GM19395 (cell line): Measurements from ENCODE around the gene EPB41L4A.
"Not testable (repeated sequence)": the region's sequence is repeated elsewhere in the genome, so short reads cannot be mapped to it uniquely, and the experiment has no call there.

Experiments used
- ATAC-seq: cut with Tn5 transposase; IDR thresholded peaks from one replicate; pipeline ENCODE4 v1.9.1; 2021; ENCODE audit warnings: mild to moderate bottlenecking, moderate library complexity; ENCODE audit not compliant: unreplicated experiment

Gene EPB41L4A, protein sequence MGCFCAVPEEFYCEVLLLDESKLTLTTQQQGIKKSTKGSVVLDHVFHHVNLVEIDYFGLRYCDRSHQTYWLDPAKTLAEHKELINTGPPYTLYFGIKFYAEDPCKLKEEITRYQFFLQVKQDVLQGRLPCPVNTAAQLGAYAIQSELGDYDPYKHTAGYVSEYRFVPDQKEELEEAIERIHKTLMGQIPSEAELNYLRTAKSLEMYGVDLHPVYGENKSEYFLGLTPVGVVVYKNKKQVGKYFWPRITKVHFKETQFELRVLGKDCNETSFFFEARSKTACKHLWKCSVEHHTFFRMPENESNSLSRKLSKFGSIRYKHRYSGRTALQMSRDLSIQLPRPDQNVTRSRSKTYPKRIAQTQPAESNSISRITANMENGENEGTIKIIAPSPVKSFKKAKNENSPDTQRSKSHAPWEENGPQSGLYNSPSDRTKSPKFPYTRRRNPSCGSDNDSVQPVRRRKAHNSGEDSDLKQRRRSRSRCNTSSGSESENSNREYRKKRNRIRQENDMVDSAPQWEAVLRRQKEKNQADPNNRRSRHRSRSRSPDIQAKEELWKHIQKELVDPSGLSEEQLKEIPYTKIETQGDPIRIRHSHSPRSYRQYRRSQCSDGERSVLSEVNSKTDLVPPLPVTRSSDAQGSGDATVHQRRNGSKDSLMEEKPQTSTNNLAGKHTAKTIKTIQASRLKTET

DNA sequence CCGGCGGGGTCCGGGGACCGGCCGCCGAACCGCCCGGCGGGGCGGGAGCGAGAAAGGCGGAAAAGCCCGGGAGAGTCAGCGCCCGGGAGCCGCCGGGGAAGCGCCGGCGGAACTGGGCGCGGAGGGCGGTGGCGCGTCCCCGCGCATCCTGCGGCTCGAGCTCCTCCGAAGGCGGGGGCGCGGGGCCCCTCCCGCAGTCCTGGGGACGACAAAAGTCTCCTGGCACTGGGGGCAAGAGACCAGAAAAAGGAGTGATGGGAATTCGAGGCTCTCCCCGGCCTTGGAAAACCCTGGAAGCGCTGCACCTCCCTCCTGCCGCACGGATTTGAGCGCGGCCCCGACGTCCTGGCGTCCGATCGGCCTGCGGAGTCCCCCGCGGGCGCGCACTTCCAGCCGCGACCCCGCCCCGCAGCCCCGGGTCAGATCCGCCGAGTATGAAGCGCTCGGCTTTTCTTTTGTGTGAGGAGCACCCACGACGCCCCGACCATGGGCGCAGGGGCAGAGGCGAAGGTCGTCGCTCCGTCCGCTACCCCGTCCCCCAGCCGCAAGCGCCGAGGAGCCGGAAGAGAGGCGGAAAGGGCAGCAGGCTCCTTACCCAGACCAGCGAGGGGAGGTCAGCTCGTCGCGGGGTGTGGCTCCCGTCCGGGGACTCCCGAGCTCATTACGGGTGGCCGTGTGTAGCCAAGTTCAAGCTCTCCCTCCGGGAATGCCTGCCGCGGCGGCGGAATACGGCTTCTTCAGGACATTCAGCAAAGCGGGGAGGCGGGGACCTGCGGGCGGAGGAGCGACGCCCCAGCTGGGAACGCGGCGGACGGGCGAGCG, at the start of gene EPB41L4A:
EPB41L4A (minus strand) TSS at position 114 of the 822 bp plus-strand sequence. CDS start 238 bp downstream, outside the sequence.
- ATAC-seq = peak; percentile 21

DNA sequence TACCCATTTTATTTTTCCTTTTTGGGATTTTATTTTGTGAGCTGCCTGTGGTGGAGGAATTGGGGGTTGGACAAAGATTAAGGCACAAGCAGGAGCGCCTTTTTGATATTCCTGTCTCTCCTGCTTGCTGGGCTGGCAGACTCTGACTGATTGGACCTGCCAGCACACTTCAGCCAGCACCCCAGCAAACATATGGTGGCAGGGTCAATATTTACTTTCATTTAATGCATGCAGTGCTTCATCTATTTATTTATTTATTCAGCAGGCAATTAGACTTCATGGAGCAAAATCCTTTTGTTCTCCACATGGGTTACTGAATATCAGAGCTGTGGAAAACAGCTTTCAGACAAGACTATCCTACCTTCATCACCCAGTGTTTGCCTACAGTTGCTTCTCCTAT, 48.4 kb upstream of the EPB41L4A start:
- ATAC-seq = no peak

DNA sequence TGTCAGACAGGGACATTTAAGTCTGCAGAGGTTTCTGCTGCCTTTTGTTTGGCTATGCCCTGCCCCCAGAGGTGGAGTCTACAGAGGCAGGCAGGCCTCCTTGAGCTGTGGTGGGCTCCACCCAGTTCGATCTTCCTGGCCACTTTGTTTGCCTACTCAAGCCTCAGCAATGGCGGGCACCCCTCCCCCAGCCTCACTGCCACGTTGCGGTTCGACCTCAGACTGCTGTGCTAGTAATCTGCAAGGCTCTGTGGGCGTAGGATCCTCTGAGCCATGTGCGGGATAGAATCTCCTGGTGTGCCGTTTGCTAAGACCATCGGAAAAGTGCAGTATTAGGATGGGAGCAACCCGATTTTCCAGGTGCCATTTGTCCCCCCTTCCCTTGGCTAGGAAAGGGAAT, 47.2 kb upstream of the EPB41L4A start:
- ATAC-seq = not testable (repeated sequence)

DNA sequence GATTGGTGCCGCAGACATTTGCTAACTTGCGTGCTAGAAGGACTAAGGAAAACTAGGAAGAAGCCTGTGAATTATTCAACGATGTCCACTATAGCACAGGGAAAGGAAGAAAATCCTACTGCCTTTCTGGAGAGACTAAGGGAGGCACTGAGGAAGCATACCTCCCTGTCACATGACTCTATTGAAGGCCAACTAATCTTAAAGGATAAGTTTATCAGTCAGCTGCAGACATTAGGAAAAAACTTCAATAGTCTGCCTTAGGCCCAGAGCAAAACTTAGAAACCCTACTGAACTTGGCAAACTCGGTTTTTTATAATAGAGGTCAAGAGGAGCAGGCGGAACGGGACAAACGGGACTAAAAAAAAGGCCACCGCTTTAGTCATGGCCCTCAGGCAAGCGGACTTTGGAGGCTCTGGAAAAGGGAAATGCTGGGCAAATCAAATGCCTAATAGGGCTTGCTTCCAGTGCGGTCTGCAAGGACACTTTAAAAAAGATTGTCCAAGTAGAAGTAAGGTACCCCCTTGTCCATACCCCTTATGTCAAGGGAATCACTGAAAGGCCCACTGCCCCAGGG, 28.2 kb upstream of the EPB41L4A start:
- not testable (repeated sequence) for ATAC-seq

DNA sequence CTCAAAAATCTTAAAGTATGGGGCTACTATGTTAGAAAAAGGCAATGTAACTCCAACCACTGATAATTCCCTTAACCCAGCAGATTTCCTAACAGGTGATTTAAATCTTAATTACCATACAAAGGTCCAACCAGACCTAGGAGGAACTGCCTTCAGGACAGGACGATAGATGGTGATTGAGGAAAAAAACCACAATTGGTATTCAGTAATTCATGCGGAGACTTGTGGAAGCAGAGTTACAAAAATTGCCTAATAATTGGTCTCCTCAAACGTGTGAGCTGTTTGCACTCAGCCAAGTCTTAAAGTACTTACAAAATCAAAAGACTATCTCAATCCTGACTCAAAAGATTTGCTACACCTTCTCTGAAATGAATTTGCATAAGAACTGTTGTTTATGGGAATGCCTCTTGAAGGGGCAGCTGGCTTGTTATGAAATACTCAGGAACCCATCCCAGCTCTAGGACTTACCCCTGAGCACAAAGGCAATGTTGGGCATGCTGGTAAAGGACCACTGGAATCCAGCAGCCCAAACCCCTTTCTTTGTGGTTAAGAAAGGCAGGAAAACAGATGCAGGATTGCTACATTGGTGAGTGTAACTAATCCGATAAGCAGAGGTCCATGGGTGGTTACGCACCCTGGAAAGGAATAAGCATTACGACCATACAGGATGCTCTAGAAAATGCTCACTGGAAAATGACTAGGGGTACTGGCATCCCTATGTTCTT, 26.7 kb upstream of the EPB41L4A start:
- no peak for ATAC-seq

DNA sequence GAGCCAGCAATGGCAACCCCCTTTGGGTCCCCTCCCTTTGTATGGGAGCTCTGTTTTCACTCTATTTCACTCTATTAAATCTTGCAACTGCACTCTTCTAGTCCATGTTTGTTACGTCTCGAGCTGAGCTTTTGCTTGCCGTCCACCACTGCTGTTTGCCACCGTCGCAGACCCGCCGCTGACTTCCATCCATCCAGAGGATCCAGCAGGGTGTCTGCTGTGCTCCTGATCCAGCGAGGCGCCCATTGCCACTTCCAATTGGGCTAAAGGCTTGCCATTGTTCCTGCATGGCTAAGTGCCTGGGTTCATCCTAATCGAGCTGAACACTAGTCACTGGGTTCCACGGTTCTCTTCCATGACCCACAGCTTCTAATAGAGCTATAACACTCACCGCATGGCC, 24.9 kb upstream of the EPB41L4A start:
- ATAC-seq = not testable (repeated sequence)

DNA sequence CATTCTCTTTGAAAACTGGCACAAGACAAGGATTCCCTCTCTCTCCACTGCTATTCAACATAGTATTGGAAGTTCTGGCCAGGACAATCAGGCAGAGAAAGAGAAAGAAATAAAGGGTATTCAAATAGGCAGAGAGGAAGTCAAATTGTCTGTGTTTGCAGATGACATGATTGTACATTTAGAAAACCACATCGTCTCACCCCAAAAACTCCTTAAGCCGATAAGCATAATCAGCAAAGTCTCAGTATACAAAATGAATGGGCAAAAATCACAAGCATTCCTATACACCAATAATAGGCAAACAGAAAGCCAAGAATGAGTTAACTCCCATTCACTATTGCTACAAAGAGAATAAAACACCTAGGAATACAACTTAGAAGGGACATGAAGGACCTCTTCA, 21.0 kb upstream of the EPB41L4A start:
- no peak for ATAC-seq

DNA sequence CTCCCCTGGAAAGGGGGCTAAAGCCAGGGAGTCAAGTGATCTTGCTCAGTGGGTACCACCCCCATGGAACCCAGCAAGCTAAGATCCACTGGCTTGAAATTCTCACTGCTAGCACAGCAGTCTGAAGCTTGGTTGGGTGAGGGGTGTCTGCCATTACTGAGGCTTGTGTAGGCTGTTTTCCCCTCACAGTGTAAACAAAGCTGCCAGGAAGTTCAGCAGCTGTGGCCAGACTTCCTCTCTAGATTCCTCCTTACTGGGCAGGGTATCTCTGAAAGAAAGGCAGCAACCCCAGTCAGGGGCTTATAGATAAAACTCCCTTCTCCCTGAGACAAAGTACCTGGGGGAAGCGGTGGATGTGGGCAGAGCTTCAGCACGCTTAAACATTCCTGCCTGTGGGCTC, 17.1 kb upstream of the EPB41L4A start:
- ATAC-seq = no peak

DNA sequence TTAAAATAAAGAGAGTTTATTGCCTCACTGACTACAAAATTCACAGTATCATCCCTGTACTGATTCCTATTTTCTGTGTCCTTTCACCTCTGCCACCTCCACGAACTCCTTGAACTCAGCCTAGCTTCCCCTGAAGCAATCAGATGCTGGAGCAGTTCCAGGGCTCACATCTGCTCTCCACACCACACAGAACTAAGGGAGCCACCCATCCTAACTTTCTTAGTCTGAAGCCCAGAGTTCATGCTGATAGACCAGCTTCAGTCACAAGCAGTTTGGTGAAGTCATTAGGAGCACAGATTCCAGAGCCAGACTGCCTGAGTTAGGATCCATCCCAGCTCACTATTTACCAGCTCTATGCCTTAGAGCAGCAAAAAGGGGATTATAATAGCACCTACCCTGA, 15.6 kb upstream of the EPB41L4A start:
- ATAC-seq = no peak

DNA sequence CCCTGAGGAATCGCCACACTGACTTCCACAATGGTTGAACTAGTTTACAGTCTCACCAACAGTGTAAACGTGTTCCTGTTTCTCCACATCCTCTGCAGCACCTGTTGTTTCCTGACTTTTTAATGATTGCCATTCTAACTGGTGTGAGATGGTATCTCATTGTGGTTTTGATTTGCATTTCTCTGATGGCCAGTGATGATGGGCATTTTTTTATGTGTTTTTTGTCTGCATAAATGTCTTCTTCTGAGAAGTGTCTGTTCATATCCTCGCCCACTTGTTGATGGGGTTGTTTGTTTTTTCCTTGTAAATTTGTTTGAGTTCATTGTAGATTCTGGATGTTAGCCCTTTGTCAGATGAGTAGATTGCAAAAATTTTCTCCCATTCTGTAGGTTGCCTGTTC, 7.1 kb upstream of the EPB41L4A start:
- ATAC-seq = not testable (repeated sequence)

DNA sequence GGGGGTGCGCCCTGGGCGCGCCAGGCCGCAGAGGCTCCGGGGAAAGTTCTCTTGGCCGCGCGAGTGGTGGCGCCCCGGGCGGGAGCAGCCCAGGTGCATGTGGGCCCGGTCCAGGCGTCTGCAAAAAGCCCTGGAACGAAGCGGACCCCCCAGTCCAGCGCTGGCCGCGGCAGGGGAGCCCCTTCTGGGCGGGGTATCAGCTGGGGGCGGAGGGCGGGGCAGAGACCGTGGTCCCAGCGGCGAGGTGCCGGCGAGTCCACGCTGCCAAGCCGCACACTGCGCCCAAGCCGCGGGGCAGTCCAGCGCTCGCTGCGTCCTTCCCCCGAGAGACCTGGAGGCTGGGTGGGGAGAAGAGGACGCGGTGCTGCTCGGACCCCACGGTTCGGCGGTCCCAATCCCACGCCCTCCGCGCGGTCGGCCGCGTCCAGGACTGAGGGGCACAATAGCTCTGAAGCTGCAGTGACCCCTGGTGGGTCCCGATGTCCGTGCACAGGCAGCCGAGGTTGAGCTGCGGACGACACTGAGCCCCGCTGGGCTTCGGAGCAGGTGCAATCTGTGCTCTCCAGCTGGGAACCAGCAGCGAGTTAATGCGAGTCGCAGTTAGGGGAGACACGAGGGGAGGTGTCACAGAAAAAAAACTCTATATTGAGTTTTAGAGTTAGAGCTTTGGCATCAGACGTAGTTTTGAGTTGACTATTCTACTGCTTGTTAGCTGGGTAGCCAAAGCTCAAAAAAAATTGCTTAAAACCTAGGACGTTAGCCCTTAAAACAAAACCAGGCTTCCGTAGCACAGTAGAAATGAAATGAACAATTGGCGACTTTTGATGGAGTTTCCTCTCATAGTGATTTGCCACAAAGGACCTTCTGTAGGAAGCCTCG, 1.1 kb upstream of the EPB41L4A start:
- peak; percentile 86 for ATAC-seq

DNA sequence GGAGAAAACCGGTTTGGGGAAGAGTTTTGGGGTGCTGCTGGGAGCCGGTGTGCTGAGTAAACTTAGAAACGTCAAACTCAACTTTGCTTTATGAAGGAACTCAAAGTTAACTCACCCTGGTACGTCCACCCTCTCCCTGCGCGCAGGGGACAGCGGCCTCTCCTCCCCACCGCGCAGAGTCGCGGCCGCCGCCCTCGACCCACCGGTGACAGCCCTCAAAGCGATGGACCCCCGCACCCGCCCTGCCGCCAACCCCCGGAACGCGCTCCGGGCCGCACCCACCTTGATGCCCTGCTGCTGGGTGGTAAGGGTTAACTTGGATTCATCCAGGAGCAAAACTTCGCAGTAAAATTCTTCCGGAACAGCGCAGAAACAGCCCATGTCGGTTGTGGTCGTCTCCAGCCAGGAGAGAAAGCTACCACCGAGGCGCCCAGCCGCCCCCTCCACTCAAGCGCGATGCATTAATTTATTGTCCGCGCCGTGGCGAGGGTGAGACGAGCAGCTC, 366 bp downstream of the EPB41L4A start:
- ATAC-seq = peak; percentile 3

DNA sequence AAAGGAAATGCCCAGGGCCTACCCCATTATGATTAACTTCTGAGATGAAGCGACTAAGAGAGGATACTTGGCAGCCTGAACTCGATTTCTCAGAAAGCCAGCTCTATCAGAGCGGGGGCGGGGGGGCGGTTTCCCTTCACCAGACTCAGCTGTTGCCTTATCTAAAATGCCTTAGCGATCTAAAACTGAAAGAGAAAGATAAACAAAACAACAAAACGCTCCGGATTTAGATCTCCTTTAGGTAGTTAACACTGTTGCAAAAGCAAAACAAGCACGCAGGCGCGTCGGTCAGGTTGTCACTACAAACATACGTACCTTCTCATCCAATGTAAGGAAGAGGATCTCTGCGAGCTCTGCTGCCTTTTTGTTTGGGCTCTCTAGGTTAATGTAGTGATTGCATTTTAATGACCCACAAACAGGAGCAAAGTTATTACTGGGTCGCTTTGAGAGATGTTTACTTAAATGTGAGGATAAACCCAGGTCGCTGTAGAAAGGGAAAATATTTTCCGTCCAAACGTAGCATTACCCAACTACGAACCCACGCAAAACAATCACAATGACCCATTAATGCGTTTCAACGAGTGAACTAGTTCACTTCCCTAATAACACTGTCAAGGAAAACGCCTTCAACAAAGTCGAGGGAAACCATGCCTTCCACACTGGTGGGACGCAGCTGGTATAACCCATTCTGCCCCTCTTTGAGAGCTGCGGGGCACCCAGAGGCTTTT, 982 bp downstream of the EPB41L4A start:
- peak; percentile 51 for ATAC-seq

DNA sequence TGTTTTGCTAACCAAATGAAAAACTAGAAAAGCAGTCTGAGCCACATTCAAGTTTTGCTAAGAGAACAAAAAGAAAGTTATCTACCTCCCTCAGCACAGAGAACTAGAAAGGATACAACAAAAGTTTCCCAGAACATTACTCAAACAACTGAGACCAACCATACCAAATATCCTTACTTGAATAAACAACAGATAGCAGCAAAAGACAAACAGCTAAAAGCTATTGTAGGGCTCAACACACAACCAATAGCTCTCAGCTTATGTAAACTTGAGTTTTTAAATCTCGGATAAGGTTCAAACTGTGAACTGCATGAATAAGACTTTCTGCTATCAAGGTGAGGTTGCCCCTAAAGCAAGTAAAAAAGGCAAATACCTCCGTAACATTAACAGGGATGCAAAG, 3.5 kb downstream of the EPB41L4A start:
- no peak for ATAC-seq

DNA sequence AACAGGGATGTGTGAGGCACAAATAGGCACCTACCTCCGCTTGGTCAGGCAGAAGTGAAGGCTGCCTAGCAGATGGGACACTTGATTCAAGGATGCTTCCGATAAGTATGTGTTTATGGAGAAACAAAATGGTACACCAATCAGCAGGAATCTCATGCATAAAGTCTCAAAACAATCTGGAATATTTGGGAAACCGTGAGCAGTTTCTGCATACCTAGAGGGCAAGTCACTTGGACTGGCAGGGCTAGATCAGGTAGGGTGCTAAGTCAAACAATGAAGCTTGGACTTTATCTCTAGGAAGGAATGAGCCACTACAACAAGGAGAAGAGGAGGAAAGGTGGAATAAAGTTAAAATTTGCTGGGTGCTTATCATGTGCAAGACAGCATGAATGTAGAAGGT, 5.5 kb downstream of the EPB41L4A start:
- ATAC-seq = no peak

DNA sequence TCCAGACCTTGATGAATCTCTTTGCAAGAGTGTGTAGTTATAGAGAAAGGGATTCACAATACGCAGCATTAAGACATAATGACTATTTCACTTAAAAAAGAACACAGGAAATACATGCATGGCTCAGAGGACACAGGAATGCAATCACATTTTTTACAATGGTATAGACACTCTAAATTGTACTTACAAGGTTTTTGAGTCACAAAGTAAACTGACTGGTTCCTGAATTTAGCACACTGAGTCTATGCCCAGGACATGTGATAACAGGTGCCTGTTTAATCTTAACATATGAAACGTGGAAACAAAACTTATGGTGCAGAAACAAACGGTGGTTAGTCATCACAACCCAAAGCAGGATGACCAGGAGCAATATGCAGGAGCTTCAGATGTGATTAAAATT, 6.7 kb downstream of the EPB41L4A start:
- ATAC-seq = no peak

DNA sequence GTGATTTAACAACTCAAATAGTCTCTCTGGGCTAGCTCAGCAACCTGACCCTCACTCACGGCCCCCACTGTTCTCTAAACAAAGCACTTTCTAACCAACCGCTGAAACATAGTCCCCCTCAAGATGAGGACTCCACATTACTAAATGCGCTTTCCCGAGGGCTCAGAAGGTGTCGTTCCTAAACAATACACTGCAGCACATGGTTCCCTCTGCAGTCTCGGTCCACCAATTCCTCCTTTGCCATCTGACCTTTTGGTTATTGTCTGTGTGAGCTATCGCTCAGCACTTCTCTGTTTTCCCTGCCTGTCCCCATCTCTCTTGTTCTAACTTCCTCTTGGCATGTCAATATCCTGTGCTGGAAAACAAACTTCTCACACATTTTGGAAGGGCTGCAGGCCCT, 7.2 kb downstream of the EPB41L4A start:
- no peak for ATAC-seq

DNA sequence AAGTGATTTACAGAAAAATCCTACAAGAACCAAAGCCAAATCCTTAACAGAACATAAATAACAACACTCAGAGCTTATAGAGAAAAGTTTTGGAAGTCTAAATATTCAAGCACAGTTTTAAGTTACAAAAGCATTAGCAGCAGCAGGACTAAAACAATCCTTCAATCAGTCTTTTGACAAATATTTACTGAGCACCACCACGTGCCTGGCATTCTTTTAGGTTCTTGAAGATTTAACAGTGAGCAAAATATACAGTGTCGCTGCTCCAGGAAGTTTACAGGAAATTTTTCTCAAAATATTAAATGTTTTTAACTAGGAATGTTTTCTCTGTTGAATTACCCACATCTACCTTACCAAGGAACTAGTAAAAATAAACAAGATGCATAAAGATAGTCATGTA, 11.4 kb downstream of the EPB41L4A start:
- no peak for ATAC-seq

DNA sequence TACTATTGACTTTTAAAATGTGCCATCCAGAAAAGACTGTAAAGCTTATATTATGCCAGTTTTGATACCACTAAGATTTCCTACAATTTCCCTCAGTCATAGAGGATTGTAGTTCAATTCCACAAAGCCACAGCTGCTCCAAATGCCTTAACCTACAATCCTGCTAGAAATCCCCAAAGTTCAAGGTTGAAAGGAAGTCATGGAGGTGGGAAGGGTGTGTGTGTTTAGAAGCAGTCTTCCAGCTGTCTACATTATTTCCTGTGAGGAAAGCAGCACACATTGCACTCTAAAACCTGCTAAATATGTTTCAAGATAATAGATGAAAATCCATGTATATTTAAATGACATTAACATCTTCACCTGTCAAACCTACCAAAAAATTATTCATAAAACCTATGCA, 11.8 kb downstream of the EPB41L4A start:
- ATAC-seq = no peak
